WTC11 (cell line): ENCODE measurements around the gene COL1A1.

ENCODE experiments used
- E2F5 ChIP-seq: sonication (generic); formaldehyde crosslinking; IDR thresholded peaks from 2 replicates; pipeline ENCODE4 v1.8.1; 2022; ENCODE audit warnings: mild to moderate bottlenecking, moderate library complexity, missing genetic modification reagents
- ZNF219 ChIP-seq: sonication (generic); formaldehyde crosslinking; IDR thresholded peaks from 2 replicates; pipeline ENCODE4 v1.8.0; 2023; ENCODE audit warnings: missing genetic modification reagents, mild to moderate bottlenecking, borderline replicate concordance
- TF ChIP-seq, protein P1 (sequence below): fragments of 200-600 bp; IDR thresholded peaks from 2 replicates; pipeline ENCODE4 v1.8.0; 2022; ENCODE audit warnings: antibody characterized with exemption

- TF ChIP-seq, protein P1, sequence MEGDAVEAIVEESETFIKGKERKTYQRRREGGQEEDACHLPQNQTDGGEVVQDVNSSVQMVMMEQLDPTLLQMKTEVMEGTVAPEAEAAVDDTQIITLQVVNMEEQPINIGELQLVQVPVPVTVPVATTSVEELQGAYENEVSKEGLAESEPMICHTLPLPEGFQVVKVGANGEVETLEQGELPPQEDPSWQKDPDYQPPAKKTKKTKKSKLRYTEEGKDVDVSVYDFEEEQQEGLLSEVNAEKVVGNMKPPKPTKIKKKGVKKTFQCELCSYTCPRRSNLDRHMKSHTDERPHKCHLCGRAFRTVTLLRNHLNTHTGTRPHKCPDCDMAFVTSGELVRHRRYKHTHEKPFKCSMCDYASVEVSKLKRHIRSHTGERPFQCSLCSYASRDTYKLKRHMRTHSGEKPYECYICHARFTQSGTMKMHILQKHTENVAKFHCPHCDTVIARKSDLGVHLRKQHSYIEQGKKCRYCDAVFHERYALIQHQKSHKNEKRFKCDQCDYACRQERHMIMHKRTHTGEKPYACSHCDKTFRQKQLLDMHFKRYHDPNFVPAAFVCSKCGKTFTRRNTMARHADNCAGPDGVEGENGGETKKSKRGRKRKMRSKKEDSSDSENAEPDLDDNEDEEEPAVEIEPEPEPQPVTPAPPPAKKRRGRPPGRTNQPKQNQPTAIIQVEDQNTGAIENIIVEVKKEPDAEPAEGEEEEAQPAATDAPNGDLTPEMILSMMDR = no peak
- TF ChIP-seq E2F5 (CRISPR knock-in tag) = no peak
- TF ChIP-seq ZNF219 (CRISPR knock-in tag) = no peak
Measured at GRCh38 chr17:50165466-50165865, 36.0 kb downstream of the COL1A1 start.
